IMR-90 (cell line): ENCODE results near the gene NKPD1. TPM values are rescaled to one million over a fixed set of nuclear protein-coding genes. Genes with fewer than 3 reads are reported as not detected.

ENCODE experiments used
- ATAC-seq: fragments of 200-7000 bp; cut with Tn5 transposase; 2 replicates; pipeline ENCODE4 v1.9.1; 2020; ENCODE audit warnings: low read depth, mild to moderate bottlenecking, moderate library complexity
- BruUV-seq: library from RNA; stranded (reverse); fragments of 400-500 nt; replicated peaks from 2 replicates; lab custom pipeline; 2021; lab: Mats Ljungman, UMichigan
- CTCF ChIA-PET: fragments of 300-600 bp; formaldehyde crosslinking; extraction: SDS; loops from one replicate; lab custom pipeline; 2021; ENCODE audit warnings: antibody characterized with exemption; lab: Yijun Ruan, JAX
- POLR2A ChIA-PET: fragments of 300-600 bp; sonication (Branson Sonifier 250); formaldehyde crosslinking; loops from one replicate; lab custom pipeline; 2022; ENCODE audit warnings: antibody characterized with exemption; ENCODE audit not compliant: unreplicated experiment; lab: Charles Lee
- DNase-seq: peaks from one replicate; pipeline ENCODE4 v3.0.0; 2013
- H2AFZ ChIP-seq: replicated peaks from 2 replicates; pipeline ENCODE3; 2013; ENCODE audit warnings: low read length, mild to moderate bottlenecking; ENCODE audit not compliant: poor library complexity
- H2AK5ac ChIP-seq: 2 replicates; pipeline ENCODE4 v1.6.1; 2013; ENCODE audit warnings: low read depth, low read length, inconsistent platforms
- H2AK9ac ChIP-seq: replicated peaks from 2 replicates; pipeline ENCODE3; 2013; ENCODE audit warnings: mild to moderate bottlenecking, low read depth, low read length, moderate library complexity; ENCODE audit not compliant: poor library complexity
- H2BK120ac ChIP-seq: 2 replicates; pipeline ENCODE4 v1.6.1; 2013; ENCODE audit warnings: low read depth, low read length, inconsistent platforms
- H2BK15ac ChIP-seq: 3 replicates; pipeline ENCODE4 v1.6.1; 2013; ENCODE audit warnings: low read depth, low read length, inconsistent platforms
- H2BK20ac ChIP-seq: 2 replicates; pipeline ENCODE4 v1.6.1; 2013; ENCODE audit warnings: low read depth, mild to moderate bottlenecking, inconsistent platforms, low read length, moderate library complexity
- H2BK5ac ChIP-seq: 2 replicates; pipeline ENCODE4 v1.6.1; 2013; ENCODE audit warnings: mild to moderate bottlenecking, low read depth, low read length, inconsistent platforms; ENCODE audit not compliant: poor library complexity, severe bottlenecking
- H3K14ac ChIP-seq: replicated peaks from 2 replicates; pipeline ENCODE4 v1.6.1; 2013; ENCODE audit warnings: low read depth, low read length, inconsistent platforms
- H3K18ac ChIP-seq: 2 replicates; pipeline ENCODE4 v1.6.1; 2013; ENCODE audit warnings: low read depth, low read length, control low read depth
- H3K23ac ChIP-seq: 2 replicates; pipeline ENCODE4 v1.6.1; 2013; ENCODE audit warnings: low read depth, low read length, inconsistent platforms
- H3K27ac ChIP-seq: 2 replicates; pipeline ENCODE4 v1.5.1; 2013; ENCODE audit warnings: mild to moderate bottlenecking, control low read depth, low read length; ENCODE audit not compliant: insufficient read depth
- H3K27me3 ChIP-seq: 2 replicates; pipeline ENCODE4 v1.6.1; 2013; ENCODE audit warnings: low read length; ENCODE audit not compliant: control insufficient read depth, insufficient read depth
- H3K36me3 ChIP-seq: 2 replicates; pipeline ENCODE4 v1.6.1; 2013; ENCODE audit warnings: low read length, mixed read lengths; ENCODE audit not compliant: control insufficient read depth, insufficient read depth
- H3K4ac ChIP-seq: 2 replicates; pipeline ENCODE4 v1.6.1; 2013; ENCODE audit warnings: low read depth, low read length, inconsistent platforms
- H3K4me1 ChIP-seq: 2 replicates; pipeline ENCODE4 v1.6.1; 2013; ENCODE audit warnings: low read length, mixed read lengths; ENCODE audit not compliant: control insufficient read depth, insufficient read depth
- H3K4me2 ChIP-seq: 2 replicates; pipeline ENCODE4 v1.6.1; 2013; ENCODE audit warnings: low read depth, mild to moderate bottlenecking, control low read depth, low read length, moderate library complexity
- H3K4me3 ChIP-seq: 2 replicates; pipeline ENCODE4 v1.5.1; 2013; ENCODE audit warnings: low read depth, mild to moderate bottlenecking, control low read depth, low read length, moderate library complexity; ENCODE audit not compliant: insufficient read depth
- H3K56ac ChIP-seq: 2 replicates; pipeline ENCODE4 v1.6.1; 2013; ENCODE audit warnings: low read length, inconsistent platforms; ENCODE audit not compliant: insufficient read depth; ENCODE audit errors: extremely low read depth
- H3K79me1 ChIP-seq, 2 experiments: 2 replicates each; pipeline ENCODE4 v1.6.1; 2013; ENCODE audit warnings: low read length in 2 of 2, inconsistent platforms in 1 of 2, low read depth in 1 of 2
- H3K9ac ChIP-seq: 2 replicates; pipeline ENCODE4 v1.6.1; 2013; ENCODE audit warnings: low read depth, low read length, control low read depth
- H3K9me1 ChIP-seq: 2 replicates; pipeline ENCODE4 v1.6.1; 2013; ENCODE audit warnings: low read length, inconsistent platforms; ENCODE audit not compliant: insufficient read depth
- H3K9me3 ChIP-seq: 2 replicates; pipeline ENCODE4 v1.6.1; 2013; ENCODE audit warnings: low read length; ENCODE audit not compliant: control insufficient read depth, insufficient read depth
- H4K20me1 ChIP-seq: 2 replicates; pipeline ENCODE4 v1.6.1; 2013; ENCODE audit warnings: low read length, inconsistent platforms; ENCODE audit not compliant: insufficient read depth
- H4K5ac ChIP-seq: 2 replicates; pipeline ENCODE4 v1.6.1; 2013; ENCODE audit warnings: mild to moderate bottlenecking, low read depth, low read length, control low read depth
- H4K8ac ChIP-seq, 2 experiments: 2 replicates each; pipeline ENCODE4 v1.6.1; 2013; ENCODE audit warnings: low read depth in 2 of 2, low read length in 2 of 2, control low read depth in 1 of 2, inconsistent platforms in 1 of 2
- H4K91ac ChIP-seq: 2 replicates; pipeline ENCODE4 v1.6.1; 2013; ENCODE audit warnings: low read depth, low read length, inconsistent platforms; ENCODE audit not compliant: insufficient read depth
- BHLHE40 ChIP-seq: fragments of 150-350 bp; IDR thresholded peaks from 2 replicates; pipeline ENCODE4 v1.6.1; 2016; ENCODE audit warnings: mild to moderate bottlenecking, low read depth, low read length
- FOS ChIP-seq: fragments of 150-350 bp; IDR thresholded peaks from 2 replicates; pipeline ENCODE4 v1.6.1; 2016; ENCODE audit warnings: low read depth, low read length
- MXI1 ChIP-seq: IDR thresholded peaks from 2 replicates; pipeline ENCODE4 v1.6.1; 2012; ENCODE audit warnings: low read depth, mild to moderate bottlenecking, low read length, moderate library complexity, borderline replicate concordance
- RAD21 ChIP-seq: IDR thresholded peaks from 2 replicates; pipeline ENCODE4 v1.6.1; 2012; ENCODE audit warnings: low read length, improper control_type of control experiment
- RCOR1 ChIP-seq: IDR thresholded peaks from 2 replicates; pipeline ENCODE4 v1.6.1; 2012; ENCODE audit warnings: mild to moderate bottlenecking, low read length, improper control_type of control experiment; ENCODE audit not compliant: insufficient replicate concordance
- SMC3 ChIP-seq: fragments of 150-350 bp; IDR thresholded peaks from 2 replicates; pipeline ENCODE4 v1.6.1; 2016; ENCODE audit warnings: low read depth, mild to moderate bottlenecking, antibody characterized with exemption, low read length, moderate library complexity
- WGBS, 2 experiments: methylation state at CpG; one replicate each; pipeline versions ENCODE4 v1.1.5 to v1.1.7; 2013; ENCODE audit warnings: missing lambda C conversion rate in 2 of 2; ENCODE audit not compliant: insufficient read length in 1 of 2; ENCODE audit errors: extremely low coverage in 2 of 2; 5-methylcytosine and 5-hydroxymethylcytosine counted together
- dilution Hi-C: fragments of 300-500 bp; cut with HindIII; formaldehyde crosslinking; loops from one replicate; pipeline ENCODE4 v1.14.3; 2018; ENCODE audit warnings: low sequenced_read_pairs; ENCODE audit not compliant: unreplicated experiment
- in situ Hi-C: fragments of 300-500 bp; cut with MboI; formaldehyde crosslinking; loops from 3 replicates; pipeline ENCODE4 v1.14.3; 2019; ENCODE audit warnings: low sequenced_read_pairs, inconsistent platforms, mixed read lengths
- intact Hi-C: fragments of 100-400 bp; cut with micrococcal nuclease; formaldehyde crosslinking; loops from 2 replicates; pipeline ENCODE4 v1.10.0; 2022
- polyA plus RNA-seq, 3 experiments: library from polyadenylated mRNA; depleted of rRNA; stranded (reverse); fragments of >200 nt; gene quantifications; 2 replicates each; pipeline ENCODE4 v1.2.3, GENCODE V29; 2012; ENCODE audit warnings: low replicate concordance in 1 of 3
- total RNA-seq: library from RNA; depleted of rRNA; stranded (reverse); fragments of >200 nt; gene quantifications from 2 replicates; pipeline ENCODE4 v1.2.3, GENCODE V29; 2012
- TF ChIP-seq, protein P1 (sequence below): conservative IDR thresholded peaks from 2 replicates; pipeline ENCODE4 v1.5.1; 2012; ENCODE audit warnings: mild to moderate bottlenecking, low read depth, low read length, improper control_type of control experiment

NKPD1 gene
- total and polyA plus RNA-seq, 2 of the 4 experiments (the other 2 are of a cell fraction): under 0.01 to 0.09 TPM

DNA sequence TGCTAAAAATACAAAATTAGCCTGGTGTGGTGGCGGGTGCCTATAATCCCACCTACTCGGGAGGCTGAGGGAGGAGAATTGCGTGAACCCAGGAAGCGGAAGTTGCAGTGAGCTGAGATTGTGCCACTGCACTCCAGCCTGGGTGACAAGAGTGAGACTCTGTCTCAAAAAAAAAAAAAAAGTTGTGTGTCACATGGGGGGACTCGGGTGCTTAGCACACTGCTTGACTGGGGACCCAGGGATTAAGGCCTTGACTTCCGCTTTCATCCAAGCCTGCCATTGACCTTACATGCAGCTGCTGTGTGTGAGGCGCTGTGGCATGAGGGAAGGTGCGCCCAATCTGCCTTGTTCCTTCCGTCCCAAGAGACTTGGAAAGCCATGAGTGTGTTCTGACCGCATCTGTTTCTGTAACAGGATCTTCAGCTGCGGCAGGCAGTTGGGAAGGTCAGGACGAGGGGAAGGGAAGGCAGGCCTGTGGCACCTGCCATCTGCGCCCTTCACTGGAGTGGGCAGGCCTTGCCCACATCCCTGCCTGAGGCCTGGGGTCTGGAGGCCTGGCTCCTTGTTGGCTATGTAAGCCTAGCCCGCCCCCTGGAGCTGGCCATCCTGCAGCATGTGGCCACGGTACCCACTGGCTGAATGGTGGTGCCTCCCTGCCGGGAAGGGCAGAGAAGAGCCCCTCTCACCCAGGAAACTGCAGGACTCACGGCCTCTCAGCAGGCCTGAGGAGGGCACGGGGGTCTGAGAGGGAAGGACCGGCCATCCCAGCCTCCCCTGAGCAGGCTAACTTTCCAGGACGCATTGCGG lies 44.8 kb downstream of the NKPD1 start:
- Histone ChIP-seq H2AFZ (no peak overlapping the region), H3K18ac (no peak overlapping the region), H4K20me1 (peaks cover 89% of the 10 kb centered on the region), H3K14ac (no peak overlapping the region), H3K4me2 (no peak overlapping the region), H2BK15ac (no peak overlapping the region), H3K79me1 (peaks cover 40 to 93% of the 10 kb centered on the region in 2 experiments), H3K27ac (no peak overlapping the region), H2BK120ac (no peak overlapping the region), H3K4me1 (no peaks in the 10 kb centered on the region; the same call in 1 of the 2 replicates), H4K5ac (no peak overlapping the region), H3K36me3 (peaks cover 3% of the 10 kb centered on the region; the same call in 1 of the 2 replicates), H3K9me1 (peaks cover 34% of the 10 kb centered on the region), H3K9me3 (no peaks in the 10 kb centered on the region), H2BK5ac (no peak overlapping the region), H3K56ac (no peak overlapping the region), H4K91ac (no peak overlapping the region), H2BK20ac (no peak overlapping the region), H3K23ac (peak overlapping the region; percentile 82; the same call in 1 of the 2 replicates), H3K27me3 (no peaks in the 10 kb centered on the region), H3K9ac (no peak overlapping the region), H4K8ac (no peak overlapping the region), H3K4me3 (no peak overlapping the region), H3K4ac (no peak overlapping the region), H2AK5ac (no peak overlapping the region), H2AK9ac (peak overlapping the region; percentile 55)
- ATAC-seq (no peak), DNase-seq (no peak)
- BruUV-seq: no TSS peak
- intact Hi-C loops: no loop called here
- WGBS, 2 experiments: 92% methylated on average over 11 of the region's 21 CpGs; no CpG with 5 or more reads in 1 of the 2 experiments
- CTCF ChIA-PET: no interaction called here
- POLR2A ChIA-PET: no interaction called here
- no peak for TF ChIP-seq FOS
- TF ChIP-seq BHLHE40: no peak
- TF ChIP-seq, protein P1, sequence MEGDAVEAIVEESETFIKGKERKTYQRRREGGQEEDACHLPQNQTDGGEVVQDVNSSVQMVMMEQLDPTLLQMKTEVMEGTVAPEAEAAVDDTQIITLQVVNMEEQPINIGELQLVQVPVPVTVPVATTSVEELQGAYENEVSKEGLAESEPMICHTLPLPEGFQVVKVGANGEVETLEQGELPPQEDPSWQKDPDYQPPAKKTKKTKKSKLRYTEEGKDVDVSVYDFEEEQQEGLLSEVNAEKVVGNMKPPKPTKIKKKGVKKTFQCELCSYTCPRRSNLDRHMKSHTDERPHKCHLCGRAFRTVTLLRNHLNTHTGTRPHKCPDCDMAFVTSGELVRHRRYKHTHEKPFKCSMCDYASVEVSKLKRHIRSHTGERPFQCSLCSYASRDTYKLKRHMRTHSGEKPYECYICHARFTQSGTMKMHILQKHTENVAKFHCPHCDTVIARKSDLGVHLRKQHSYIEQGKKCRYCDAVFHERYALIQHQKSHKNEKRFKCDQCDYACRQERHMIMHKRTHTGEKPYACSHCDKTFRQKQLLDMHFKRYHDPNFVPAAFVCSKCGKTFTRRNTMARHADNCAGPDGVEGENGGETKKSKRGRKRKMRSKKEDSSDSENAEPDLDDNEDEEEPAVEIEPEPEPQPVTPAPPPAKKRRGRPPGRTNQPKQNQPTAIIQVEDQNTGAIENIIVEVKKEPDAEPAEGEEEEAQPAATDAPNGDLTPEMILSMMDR: no peak
- no peak for TF ChIP-seq MXI1
- TF ChIP-seq RAD21: no peak
- TF ChIP-seq RCOR1: no peak
- no peak for TF ChIP-seq SMC3
- in situ Hi-C loops: no loop called here
- dilution Hi-C loops: no loop called here
